IPS-NIHi11 (cell line): ENCODE results near the gene EEIG1.

ENCODE experiments used
- DNase-seq: peaks from one replicate; pipeline ENCODE4 v3.0.0; 2012; ENCODE audit warnings: mixed read lengths, low spot score

The EEIG1 gene

GRCh38 chr9:127974769-127975261, 6.0 kb downstream of the EEIG1 start:
- no peak for DNase-seq

DNA sequence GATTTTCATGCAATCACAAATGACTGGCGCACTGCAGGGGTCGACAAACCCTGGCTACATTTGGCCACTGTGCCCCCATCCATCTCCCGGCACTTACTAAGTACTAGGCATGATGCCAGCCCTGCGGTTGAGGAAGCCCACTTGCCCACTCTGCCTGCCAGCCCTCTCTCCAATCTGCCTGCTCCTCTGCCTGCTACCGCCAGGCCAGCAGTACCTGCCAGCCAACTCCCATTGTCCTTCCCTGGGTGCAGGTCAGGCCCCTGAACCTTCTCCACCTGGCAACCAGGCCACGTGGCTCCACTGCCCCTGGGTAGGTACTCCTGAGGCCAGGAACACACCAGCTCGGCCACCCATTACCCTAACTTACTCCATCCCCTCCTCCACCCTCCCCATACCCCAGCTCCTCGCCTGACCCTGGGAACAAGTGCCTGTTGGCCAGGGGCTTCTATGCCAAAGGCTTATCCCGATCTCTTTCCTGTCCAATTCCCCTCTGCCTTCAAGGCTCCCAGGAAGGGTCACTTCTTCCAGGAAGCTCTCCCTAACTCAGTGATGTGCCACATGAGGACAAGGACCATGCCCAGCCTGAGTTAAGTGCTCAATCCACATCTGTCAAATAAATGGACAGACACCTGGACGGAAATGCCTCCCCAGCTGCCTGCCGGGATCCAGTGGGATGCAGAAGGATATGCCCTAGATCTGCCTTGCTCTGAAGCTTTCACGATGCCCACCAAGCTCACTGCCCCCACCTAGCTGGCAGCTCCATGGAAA, 6.6 kb downstream of the EEIG1 start:
- DNase-seq, result no peak

GRCh38 chr9:127973169-127974000, 7.4 kb downstream of the EEIG1 start:
- DNase-seq, result no peak

DNA sequence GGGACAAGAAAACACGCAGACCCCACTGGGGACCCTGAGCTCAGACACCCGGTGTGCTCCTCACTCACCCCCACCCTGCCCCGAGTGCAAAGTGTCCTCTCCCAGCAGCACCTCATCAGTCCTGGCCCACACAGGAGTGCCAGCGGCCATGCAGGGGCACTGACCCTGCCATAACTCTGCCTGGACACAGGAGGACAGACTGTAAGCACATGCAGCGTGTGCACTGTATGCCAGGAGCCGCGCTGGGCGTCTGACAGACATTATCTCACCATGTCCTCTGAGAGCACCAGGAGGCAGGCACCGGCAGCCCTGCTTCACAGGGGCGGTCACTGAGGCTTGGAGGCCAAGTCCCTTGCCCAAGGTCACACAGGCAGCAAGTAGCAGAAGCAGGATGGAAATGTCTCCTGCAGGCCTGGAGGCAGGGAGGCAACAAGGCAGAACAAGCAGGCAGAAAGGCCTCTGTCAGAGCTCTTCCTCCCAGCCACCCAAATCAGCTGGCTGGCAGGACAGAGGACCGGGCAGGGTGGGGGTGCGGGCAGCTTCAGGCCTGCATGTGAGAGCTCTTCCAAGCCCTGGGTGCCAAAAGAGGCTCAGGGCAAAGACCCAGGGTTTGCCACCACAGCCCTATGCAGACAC, 8.4 kb downstream of the EEIG1 start:
- no peak for DNase-seq

DNA sequence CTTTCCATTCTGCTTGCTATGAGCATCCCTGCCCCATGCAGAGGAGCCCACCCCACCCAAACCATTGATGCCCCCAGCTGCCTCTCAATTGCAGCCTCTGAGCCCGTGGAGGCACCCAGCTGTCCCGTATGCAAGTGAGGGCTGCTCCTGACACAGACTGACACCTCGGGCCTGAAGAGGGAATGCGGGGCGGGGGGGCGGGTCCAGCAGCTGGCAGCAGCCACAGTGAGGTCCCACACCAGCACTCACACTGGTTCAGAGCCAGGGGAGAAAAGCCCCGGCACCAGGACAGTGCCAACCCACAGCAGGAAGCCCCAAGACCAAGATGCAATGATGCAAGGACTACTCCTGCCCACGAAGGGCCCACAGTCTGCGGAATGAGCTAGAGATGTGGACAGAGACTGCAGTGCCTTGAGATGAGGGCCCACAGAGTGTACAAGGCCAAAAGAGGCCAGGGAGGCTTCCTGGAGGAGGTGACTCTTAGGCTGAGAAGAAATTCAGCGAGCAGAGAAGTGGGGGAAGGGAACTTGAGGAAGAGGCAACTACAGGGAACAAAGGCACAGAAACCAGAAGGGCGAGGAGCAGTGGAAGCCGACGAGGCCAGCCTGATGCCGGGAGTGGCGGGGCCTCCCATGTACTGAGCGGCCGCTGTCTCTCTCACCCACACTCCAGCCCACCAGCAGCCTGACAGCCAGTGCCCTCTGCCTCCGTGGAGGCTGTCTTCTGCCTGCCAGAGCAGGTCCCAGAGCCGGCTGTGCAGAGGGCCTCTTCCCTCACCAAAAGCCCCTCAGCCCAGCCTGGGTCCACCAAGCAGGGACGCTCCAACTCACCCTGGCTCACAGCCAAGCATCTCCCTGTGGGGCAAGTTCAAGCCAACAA, 9.2 kb downstream of the EEIG1 start:
- DNase-seq, result no peak

GRCh38 chr9:127970401-127971313, 10.1 kb downstream of the EEIG1 start:
- DNase-seq, result no peak

DNA sequence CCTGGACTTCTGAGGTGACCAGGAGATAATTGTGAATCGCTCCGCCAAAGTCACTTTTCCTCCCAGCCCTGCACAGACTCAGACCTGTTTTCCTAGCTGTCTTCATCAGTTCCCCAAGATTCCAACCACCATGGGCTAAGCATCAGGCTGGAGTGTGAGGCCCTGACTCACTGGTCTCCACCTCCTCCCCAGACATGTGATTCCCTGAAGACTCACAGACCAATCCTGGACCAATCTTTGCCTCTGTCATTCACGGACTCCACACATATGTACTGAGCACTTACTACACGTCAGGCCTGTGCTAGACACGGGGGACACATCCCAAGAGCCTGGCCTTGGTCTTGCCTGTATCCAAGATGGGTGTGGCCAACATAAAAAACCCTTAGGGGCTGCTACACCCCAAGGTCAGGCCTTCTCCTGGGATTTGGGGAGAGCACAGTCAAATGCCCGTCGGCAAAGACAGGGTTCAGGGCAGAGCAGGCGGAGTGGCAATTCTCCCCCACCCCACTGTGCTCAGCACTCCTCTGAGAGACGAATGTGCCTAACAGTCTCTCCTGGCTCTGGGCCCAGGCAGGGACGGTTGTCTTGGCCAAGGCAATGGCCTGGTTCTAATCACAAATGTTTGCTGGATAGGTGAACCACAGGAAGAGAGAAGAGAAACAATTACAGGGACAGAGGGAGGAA, 11.9 kb downstream of the EEIG1 start:
- DNase-seq, result no peak

- no peak for DNase-seq
These were observed 12.7 kb downstream of the EEIG1 start for GRCh38 chr9:127968042-127968441.

- no peak for DNase-seq
These were observed 13.5 kb downstream of the EEIG1 start for GRCh38 chr9:127967151-127967809.

DNA sequence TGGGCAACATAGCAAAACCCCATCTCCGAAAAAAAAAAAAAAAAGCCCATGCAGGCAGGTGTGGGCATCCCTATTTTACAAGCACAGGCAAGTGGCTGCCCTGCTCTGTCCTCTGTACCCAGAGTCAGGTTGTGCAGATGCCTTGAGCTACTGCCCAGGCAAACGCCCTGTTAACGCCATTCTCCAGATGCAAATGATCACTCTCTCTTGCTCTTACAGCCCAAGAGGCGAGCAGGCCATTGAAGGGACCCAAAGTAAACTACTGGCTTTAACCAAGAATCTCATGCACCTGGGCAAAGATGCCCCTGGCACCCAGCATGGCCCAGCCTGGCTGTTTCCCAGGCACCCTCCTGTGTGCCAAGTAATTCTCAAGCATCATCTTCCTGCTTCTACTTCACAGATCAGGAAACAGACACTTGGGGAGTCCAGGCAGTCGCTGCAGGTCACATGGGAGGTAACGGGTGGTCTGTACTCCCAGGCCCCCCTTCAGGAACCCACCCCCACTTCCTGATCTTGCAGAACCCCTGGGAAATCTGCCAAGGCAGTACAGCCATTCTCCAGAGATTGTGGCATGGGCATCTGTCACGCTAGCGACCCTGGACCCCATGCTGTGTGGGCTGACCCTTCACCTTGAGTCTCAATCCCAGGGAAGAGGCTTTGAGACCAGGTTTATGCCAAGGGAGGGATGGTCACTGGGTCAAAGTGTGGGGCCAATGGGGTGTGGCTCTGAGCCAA, 14.2 kb downstream of the EEIG1 start:
- DNase-seq, result no peak

DNA sequence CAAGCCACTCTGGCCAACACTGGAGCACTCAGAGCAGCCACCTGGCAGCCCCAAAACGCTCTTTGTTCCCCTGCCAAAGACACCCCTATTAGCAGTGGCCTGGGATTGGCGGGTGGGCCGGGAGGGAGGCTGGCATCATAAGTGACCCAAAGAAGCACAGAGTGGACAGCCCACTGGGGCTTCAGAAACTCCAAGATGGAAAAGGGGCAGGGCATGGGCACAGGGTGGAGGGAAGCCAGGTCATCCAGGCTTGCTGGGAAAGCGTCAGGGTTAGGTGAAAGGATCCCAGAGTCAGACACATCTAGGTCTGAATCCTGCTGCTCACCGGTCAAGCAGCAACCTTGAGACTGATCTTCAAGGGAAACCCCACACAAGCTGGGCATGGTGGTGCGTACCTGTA, 14.8 kb downstream of the EEIG1 start:
- no peak for DNase-seq

- DNase-seq, result no peak
These were observed 17.3 kb downstream of the EEIG1 start for GRCh38 chr9:127963359-127964064.

GRCh38 chr9:127963041-127963358, 17.8 kb downstream of the EEIG1 start:
- no peak for DNase-seq

- DNase-seq, result no peak
These were observed 18.5 kb downstream of the EEIG1 start for GRCh38 chr9:127962278-127962677.

- DNase-seq, result no peak
These were observed 19.1 kb downstream of the EEIG1 start for GRCh38 chr9:127961613-127962155.

- no peak for DNase-seq
These were observed 19.7 kb downstream of the EEIG1 start for GRCh38 chr9:127961155-127961490.

- DNase-seq, result no peak
These were observed 20.2 kb downstream of the EEIG1 start for GRCh38 chr9:127960410-127961154.
